Astrocyte of the cerebellum (primary cell): Measurements from ENCODE around the gene GTF2H3.

ENCODE experiments used
- DNase-seq: peaks from one replicate; pipeline ENCODE4 v3.0.0-alpha.2; 2011; ENCODE audit warnings: low read depth
- H3K4me3 ChIP-seq: 2 replicates; pipeline ENCODE4 v1.5.1; 2011; ENCODE audit warnings: mild to moderate bottlenecking, low read depth, low read length, moderate library complexity
- in situ Hi-C: cut with HindIII; loops from 2 replicates; pipeline ENCODE4 v1.10.0; 2017; ENCODE audit warnings: low sequenced_read_pairs
- TF ChIP-seq, protein P1 (sequence below): IDR thresholded peaks from 2 replicates; pipeline ENCODE4 v1.5.1; 2012; ENCODE audit warnings: low read length, low read depth, moderate library complexity, mild to moderate bottlenecking; ENCODE audit errors: missing control alignments

Gene GTF2H3

GRCh38 chr12:123690191-123690840 lies 56.7 kb downstream of the GTF2H3 start:
- TF ChIP-seq, protein P1, sequence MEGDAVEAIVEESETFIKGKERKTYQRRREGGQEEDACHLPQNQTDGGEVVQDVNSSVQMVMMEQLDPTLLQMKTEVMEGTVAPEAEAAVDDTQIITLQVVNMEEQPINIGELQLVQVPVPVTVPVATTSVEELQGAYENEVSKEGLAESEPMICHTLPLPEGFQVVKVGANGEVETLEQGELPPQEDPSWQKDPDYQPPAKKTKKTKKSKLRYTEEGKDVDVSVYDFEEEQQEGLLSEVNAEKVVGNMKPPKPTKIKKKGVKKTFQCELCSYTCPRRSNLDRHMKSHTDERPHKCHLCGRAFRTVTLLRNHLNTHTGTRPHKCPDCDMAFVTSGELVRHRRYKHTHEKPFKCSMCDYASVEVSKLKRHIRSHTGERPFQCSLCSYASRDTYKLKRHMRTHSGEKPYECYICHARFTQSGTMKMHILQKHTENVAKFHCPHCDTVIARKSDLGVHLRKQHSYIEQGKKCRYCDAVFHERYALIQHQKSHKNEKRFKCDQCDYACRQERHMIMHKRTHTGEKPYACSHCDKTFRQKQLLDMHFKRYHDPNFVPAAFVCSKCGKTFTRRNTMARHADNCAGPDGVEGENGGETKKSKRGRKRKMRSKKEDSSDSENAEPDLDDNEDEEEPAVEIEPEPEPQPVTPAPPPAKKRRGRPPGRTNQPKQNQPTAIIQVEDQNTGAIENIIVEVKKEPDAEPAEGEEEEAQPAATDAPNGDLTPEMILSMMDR: no peak
- DNase-seq: no peak
- in situ Hi-C loops: no loop called here
- no peak overlapping the region for H3K4me3 ChIP-seq

GRCh38 chr12:123696207-123696606 lies 62.6 kb downstream of the GTF2H3 start:
- no peak for DNase-seq
- in situ Hi-C loops: no loop called here
- H3K4me3 ChIP-seq: no peak overlapping the region
- TF ChIP-seq, protein P1: no peak

GRCh38 chr12:123696646-123697045 lies 63.0 kb downstream of the GTF2H3 start:
- H3K4me3 ChIP-seq: no peak overlapping the region
- DNase-seq: no peak
- TF ChIP-seq, protein P1: no peak
- in situ Hi-C loops: no loop called here

DNA sequence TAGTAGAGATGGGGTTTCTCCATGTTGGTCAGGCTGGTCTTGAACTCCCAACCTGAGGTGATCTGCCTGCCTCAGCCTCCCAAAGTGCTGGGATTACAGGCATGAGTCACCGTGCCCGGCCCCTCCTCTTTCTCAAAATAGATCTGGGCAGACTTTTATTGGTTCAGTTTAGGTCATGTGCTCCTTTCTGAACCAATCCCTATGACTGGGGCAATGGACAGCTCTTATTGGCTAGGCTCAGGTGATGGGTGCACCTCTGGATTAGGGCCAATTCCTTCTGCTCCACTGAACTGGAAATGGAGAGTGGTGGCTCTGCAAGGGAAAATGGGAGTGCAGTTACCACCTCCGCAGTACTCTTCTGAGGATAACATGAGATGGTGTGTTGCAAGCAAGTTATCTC lies 72.3 kb downstream of the GTF2H3 start:
- TF ChIP-seq, protein P1: no peak
- H3K4me3 ChIP-seq: no peak overlapping the region
- no peak for DNase-seq
- in situ Hi-C loops: no loop called here

GRCh38 chr12:123707466-123707865 lies 73.8 kb downstream of the GTF2H3 start:
- in situ Hi-C loops: no loop called here
- DNase-seq: no peak
- TF ChIP-seq, protein P1: no peak
- H3K4me3 ChIP-seq: no peak overlapping the region
